MM.1S (cell line): Measurements from ENCODE around the gene USP24.

Experiments used
- CTCF ChIP-seq: fragments of 300-600 bp; sonication (generic); IDR thresholded peaks from 2 replicates; pipeline ENCODE4 v1.5.1; 2016; ENCODE audit warnings: antibody characterized with exemption, low read length, mixed read lengths
- EZH2 ChIP-seq: fragments of 300-600 bp; sonication (generic); optimal IDR thresholded peaks from 2 replicates; pipeline ENCODE3; 2017; ENCODE audit warnings: low read depth, mild to moderate bottlenecking, antibody characterized with exemption, low read length, mixed read lengths

- TF ChIP-seq EZH2 (no peak), CTCF (no peak)
Observed at GRCh38 chr1:55181666-55182065, 33.5 kb downstream of the USP24 start.
